Fibroblast of lung (primary cell): ENCODE data around the gene LTN1.

Experiments
- EZH2 ChIP-seq: IDR thresholded peaks from 2 replicates; pipeline ENCODE4 v1.5.1; 2012; ENCODE audit warnings: low read length, control low read depth, mild to moderate bottlenecking; ENCODE audit errors: missing control alignments
- TF ChIP-seq, protein P1 (sequence below), 2 donors: IDR thresholded peaks in 1 of 2; conservative IDR thresholded peaks in 1 of 2; 1 replicate in 1 of 2; 2 replicates in 1 of 2; pipeline ENCODE4 v1.5.1; 2011 to 2012; ENCODE audit warnings: low read length in 2 of 2, control low read depth in 1 of 2, inconsistent platforms in 1 of 2, low read depth in 1 of 2, mild to moderate bottlenecking in 1 of 2

DNA sequence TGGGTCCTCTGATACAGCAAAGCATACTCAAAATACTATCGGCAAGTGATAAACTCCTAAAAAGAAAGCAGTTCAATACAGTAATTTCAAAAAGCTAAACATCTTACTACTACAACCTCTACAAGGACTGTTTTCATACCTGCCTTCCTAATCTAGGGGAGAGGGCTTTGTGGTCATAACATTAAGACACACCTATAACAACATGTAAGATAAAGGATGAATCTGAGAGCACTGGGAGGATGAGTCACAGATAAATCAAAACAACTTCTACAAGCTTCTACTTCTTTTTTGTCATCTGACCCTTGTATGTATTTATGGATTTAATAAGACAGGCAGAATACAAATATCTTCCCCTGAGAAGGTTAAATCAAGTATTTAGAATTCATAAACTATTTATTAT is 40.0 kb downstream of the LTN1 start:
- TF ChIP-seq, protein P1, sequence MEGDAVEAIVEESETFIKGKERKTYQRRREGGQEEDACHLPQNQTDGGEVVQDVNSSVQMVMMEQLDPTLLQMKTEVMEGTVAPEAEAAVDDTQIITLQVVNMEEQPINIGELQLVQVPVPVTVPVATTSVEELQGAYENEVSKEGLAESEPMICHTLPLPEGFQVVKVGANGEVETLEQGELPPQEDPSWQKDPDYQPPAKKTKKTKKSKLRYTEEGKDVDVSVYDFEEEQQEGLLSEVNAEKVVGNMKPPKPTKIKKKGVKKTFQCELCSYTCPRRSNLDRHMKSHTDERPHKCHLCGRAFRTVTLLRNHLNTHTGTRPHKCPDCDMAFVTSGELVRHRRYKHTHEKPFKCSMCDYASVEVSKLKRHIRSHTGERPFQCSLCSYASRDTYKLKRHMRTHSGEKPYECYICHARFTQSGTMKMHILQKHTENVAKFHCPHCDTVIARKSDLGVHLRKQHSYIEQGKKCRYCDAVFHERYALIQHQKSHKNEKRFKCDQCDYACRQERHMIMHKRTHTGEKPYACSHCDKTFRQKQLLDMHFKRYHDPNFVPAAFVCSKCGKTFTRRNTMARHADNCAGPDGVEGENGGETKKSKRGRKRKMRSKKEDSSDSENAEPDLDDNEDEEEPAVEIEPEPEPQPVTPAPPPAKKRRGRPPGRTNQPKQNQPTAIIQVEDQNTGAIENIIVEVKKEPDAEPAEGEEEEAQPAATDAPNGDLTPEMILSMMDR (conservative IDR thresholded peaks at IDR 0.05 in 1 of 2, IDR thresholded peaks at IDR 0.05 in 1 of 2; ENCODE audit: low read depth in 1 of 2, low read length in 2 of 2) = no peak
- TF ChIP-seq EZH2 = no peak
